Heart right ventricle (tissue), 16 donors: ENCODE results near the gene RNF31. TPM values are rescaled to one million over a fixed set of nuclear protein-coding genes. Genes with fewer than 3 reads are reported as not detected.

ENCODE experiments used
- ATAC-seq, 8 donors: fragments of 200-7000 bp; cut with Tn5 transposase; one replicate each; pipeline ENCODE4 v1.9.1; 2020; ENCODE audit warnings: mild to moderate bottlenecking in 8 of 8, moderate library complexity in 8 of 8, moderate number of reproducible peaks in 1 of 8
- DNase-seq, 2 donors: peaks; one replicate each; pipeline ENCODE4 v3.0.0-alpha.2; 2020
- H3K27ac ChIP-seq, 10 donors: fragments of 200-600 bp; sonication (generic) in 2 of 10; one replicate each; pipeline versions ENCODE4 v1.5.0 to v1.8.0; 2020 to 2022; ENCODE audit warnings: mild to moderate bottlenecking in 3 of 10
- H3K27me3 ChIP-seq, 7 donors: fragments of 200-600 bp; one replicate each; pipeline ENCODE4 v1.8.0; 2021 to 2022; ENCODE audit warnings: mild to moderate bottlenecking in 2 of 7
- H3K36me3 ChIP-seq, 9 donors: fragments of 200-600 bp; sonication (generic) in 1 of 9; one replicate each; pipeline versions ENCODE4 v1.5.0 to v1.8.0; 2020 to 2022; ENCODE audit warnings: mild to moderate bottlenecking in 2 of 9
- H3K4me1 ChIP-seq, 9 donors: fragments of 200-600 bp; sonication (generic) in 1 of 9; one replicate each; pipeline versions ENCODE4 v1.5.0 to v1.8.0; 2020 to 2022; ENCODE audit warnings: mild to moderate bottlenecking in 4 of 9
- H3K4me3 ChIP-seq, 10 donors: fragments of 200-600 bp; sonication (generic) in 2 of 10; one replicate each; pipeline versions ENCODE4 v1.5.0 to v1.8.0; 2020 to 2022; ENCODE audit warnings: mild to moderate bottlenecking in 7 of 10, moderate library complexity in 2 of 10
- H3K9me3 ChIP-seq, 11 donors: fragments of 200-600 bp in 10 of 11; sonication (generic) in 2 of 11; one replicate each; pipeline versions ENCODE4 v1.5.0 to v1.8.0; 2013 to 2022; ENCODE audit warnings: mild to moderate bottlenecking in 2 of 11, control low read depth in 1 of 11, moderate library complexity in 1 of 11
- WGBS, 2 donors: extraction: QIAGEN DNeasy Blood & Tissue Kit; methylation state at CpG; one replicate each; pipeline ENCODE4 v1.1.7; 2013; ENCODE audit warnings: inconsistent platforms in 1 of 2; 5-methylcytosine and 5-hydroxymethylcytosine counted together
- intact Hi-C, 10 donors: fragments of 100-400 bp; cut with DNase I; formaldehyde crosslinking; loops; one replicate each; pipeline versions ENCODE4 v1.11.1 to v1.14.2; 2022
- polyA plus RNA-seq, 2 donors: library from polyadenylated mRNA; stranded (reverse); fragments of 200-250 nt; gene quantifications; one replicate each; pipeline ENCODE4 v1.2.3, GENCODE V29; 2013
- total RNA-seq, 10 donors: library from RNA; stranded (reverse); fragmentation: NEBNext Ultra II Directional in 3 of 10; extraction: Animal tissue kit (Norgen Biotek cat#: 25700) in 3 of 10; gene quantifications; one replicate each; pipeline versions ENCODE4 v1.2.1 to v1.2.4, GENCODE V29; 2021 to 2023
- TF ChIP-seq, protein P1 (sequence below), 9 donors: fragments of 200-600 bp; sonication (generic) in 2 of 9; IDR thresholded peaks; one replicate each; pipeline versions ENCODE4 v1.5.0 to v1.8.0; 2021 to 2022; ENCODE audit warnings: antibody characterized with exemption in 9 of 9, mild to moderate bottlenecking in 5 of 9, moderate library complexity in 1 of 9
- donor health status: Arrhythmogenic right ventricular cardiomyopathy.
- donor health status: ischemic (EF 13 %, LVEDD 7.1; RV severe dilation, severe dysfunction).
- donor health status: healthy with polysubstance abuse.
- donor health status: DM: no; HTN: yes; CAD: no.
- donor health status: DM: no; HTN: no; CAD: no.
- donor health status: ischemic (EF 25% LVEDD 6.9; RV normal size, moderate dysfunction).
- donor health status: ischemic (EF 25% LVEDD 5.7; RV mildly dilated, moderate dysfunction).
- donor health status: healthy.
- donor health status: DM: yes; HTN: yes; CAD: no.
- donor health status: Ischemic cardiomyopathy.
- donor health status: ischemic (EF 35%, LVEDD 5.7; RV mildly dilated, moderate dysfunction).
- donor health status: nonischemic (EF 11% LVEDD 7.7; RV severe dilation, severe dysfunction).
- donor health status: DM: yes; HTN: yes; CAD: no.
- donor health status: PGD.
- donor health status: ischemic (EF 29% LVEDD 5.4; RV normal size, mild dysfunction).
- donor health status: nonischemic (EF 23%, LVEDD 6.1; RV moderate dilation, normal function).

RNF31 gene
- total and polyA plus RNA-seq, 12 donors = 27.5 to 92.9 (median 35.7) TPM

DNA sequence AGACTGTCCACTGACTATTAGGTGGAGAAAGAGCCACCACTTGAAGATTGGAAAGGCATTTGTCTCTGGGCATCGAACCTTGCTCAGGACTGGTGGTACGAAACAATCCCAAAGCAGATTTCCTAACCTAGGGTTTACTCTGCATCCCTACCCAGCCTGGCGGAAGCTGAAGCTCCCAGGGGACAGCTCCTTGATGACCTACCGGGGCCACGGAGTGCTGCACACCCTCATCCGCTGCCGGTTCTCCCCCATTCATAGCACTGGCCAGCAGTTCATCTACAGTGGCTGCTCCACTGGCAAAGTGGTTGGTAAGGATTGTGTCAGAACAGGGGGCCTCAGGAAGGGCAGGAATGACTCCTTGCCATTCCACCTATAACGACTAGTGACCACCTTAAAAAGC is 26.1 kb upstream of the RNF31 start:
- DNase-seq (no peak), ATAC-seq (no peak)
- Histone ChIP-seq H3K4me1 (peaks cover 0 to 12% (median 5%) of the 10 kb centered on the region in 9 donors), H3K9me3 (no peaks in the 10 kb centered on the region), H3K27me3 (no peaks in the 10 kb centered on the region), H3K4me3 (no peak overlapping the region), H3K36me3 (peaks cover 0 to 84% (median 61%) of the 10 kb centered on the region in 9 donors), H3K27ac (no peak overlapping the region)
- TF ChIP-seq, protein P1, sequence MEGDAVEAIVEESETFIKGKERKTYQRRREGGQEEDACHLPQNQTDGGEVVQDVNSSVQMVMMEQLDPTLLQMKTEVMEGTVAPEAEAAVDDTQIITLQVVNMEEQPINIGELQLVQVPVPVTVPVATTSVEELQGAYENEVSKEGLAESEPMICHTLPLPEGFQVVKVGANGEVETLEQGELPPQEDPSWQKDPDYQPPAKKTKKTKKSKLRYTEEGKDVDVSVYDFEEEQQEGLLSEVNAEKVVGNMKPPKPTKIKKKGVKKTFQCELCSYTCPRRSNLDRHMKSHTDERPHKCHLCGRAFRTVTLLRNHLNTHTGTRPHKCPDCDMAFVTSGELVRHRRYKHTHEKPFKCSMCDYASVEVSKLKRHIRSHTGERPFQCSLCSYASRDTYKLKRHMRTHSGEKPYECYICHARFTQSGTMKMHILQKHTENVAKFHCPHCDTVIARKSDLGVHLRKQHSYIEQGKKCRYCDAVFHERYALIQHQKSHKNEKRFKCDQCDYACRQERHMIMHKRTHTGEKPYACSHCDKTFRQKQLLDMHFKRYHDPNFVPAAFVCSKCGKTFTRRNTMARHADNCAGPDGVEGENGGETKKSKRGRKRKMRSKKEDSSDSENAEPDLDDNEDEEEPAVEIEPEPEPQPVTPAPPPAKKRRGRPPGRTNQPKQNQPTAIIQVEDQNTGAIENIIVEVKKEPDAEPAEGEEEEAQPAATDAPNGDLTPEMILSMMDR (IDR thresholded peaks at IDR 0.05) = no peak
- intact Hi-C loops = no loop called here
- WGBS, 2 donors = 93 to 96% methylated on average over 8 of the region's 8 CpGs

DNA sequence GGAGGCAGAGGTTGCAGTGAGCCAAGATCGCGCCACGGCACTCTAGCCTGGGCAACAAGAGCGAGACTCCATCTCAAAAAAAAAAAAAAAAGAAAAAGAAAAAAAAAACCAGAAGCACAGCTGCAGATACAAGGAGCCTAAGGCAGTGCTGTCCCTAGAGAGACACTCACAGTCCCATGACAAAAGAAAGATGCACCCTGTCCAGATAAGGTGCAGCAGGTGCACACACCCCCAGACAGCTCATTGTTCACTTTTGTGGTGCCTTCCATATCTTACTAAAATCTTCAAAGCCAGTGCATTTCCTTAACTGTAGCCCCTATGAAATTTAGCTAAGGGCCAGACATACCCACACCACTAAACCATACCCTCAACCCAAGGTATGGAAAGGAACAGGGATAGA is 24.9 kb upstream of the RNF31 start:
- 98 to 99% methylated on average over 4 of the region's 4 CpGs for WGBS, 2 donors
- H3K4me3 ChIP-seq = no peak overlapping the region
- peaks cover 0 to 75% (median 56%) of the 10 kb centered on the region in 9 donors for H3K36me3 ChIP-seq
- DNase-seq (no peak), ATAC-seq (peak in 1 of 8 donors; percentile 6)
- TF ChIP-seq, protein P1 (IDR thresholded peaks at IDR 0.05) = no peak
- no peaks in the 10 kb centered on the region for H3K27me3 ChIP-seq
- intact Hi-C loops = no loop called here
- no peak overlapping the region for H3K27ac ChIP-seq
- H3K9me3 ChIP-seq = no peaks in the 10 kb centered on the region
- H3K4me1 ChIP-seq = no peaks in the 10 kb centered on the region

DNA sequence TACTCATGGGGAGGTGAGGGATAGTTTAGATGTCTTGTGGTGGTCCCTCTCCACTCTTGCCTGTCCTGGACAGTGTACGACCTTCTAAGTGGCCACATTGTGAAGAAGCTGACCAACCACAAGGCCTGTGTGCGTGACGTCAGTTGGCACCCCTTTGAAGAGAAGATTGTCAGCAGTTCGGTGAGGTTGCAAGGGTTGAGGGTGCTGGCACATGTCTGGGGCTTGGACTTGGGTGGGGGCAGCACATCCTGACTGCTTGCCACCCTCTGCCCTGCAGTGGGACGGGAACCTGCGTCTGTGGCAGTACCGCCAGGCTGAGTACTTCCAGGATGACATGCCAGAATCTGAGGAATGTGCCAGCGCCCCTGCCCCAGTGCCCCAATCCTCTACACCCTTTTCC is 24.4 kb upstream of the RNF31 start:
- intact Hi-C loops = no loop called here
- TF ChIP-seq, protein P1 (IDR thresholded peaks at IDR 0.05) = no peak
- WGBS, 2 donors = 69 to 80% methylated on average over 8 of the region's 8 CpGs
- H3K27me3 ChIP-seq = no peaks in the 10 kb centered on the region
- H3K9me3 ChIP-seq = no peaks in the 10 kb centered on the region
- ATAC-seq (peak in 3 of 8 donors; percentile 4 to 24 (median 21)), DNase-seq (no peak)
- no peak overlapping the region for H3K4me3 ChIP-seq
- peak overlapping the region in 1 of 10 donors; percentile 11 for H3K27ac ChIP-seq
- H3K4me1 ChIP-seq = no peaks in the 10 kb centered on the region
- peaks cover 0 to 70% (median 51%) of the 10 kb centered on the region in 9 donors for H3K36me3 ChIP-seq

DNA sequence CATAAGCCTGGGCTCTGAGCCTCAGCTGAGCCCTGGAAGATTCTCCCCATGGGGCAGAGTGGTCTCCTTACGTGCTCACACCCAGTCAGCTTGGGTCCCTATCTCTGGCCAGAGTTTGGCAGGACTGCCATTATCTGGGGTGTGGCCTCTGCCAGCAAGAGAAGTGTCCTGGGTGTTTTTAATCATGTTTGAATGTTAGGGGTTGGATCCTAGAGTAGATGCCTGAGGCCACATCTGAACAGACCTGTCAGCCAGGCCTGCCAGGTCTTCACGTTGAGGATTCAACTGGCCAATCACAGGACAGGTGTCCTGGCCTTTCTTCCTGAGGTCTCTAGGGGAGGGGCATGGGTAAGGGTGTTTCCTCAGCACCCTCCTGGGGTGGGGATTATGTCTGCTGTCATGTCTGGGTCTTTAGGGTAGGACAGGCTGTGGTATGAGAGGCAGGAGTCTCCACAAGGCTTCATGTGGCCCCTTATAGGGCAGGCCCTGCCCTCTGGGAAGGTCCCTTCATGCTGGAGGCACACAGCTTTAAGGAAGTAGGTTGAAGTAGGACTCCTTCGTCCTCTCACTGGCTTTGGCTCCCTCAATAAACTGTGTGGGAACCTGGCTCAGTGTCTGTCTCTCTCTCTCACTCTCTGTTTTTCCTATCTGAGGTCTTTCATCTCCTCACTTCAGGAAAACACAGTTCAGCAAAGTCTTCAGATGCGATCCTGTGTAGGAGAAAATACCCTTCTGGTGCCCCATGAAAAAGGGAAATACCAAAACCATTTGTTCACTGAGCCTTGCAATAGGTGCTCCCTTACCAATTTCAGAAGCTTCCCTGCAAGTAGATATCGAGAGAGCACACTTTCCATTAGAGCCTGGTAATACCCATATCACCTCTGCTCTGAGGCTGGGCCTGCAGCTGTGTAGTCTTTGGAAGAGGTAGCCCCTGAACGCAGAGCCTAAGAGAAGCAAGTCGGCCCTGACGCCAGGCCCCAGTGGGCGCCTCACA is 23.6 kb upstream of the RNF31 start:
- H3K4me3 ChIP-seq = no peak overlapping the region
- H3K27me3 ChIP-seq = no peaks in the 10 kb centered on the region
- TF ChIP-seq, protein P1 (IDR thresholded peaks at IDR 0.05) = no peak
- DNase-seq (no peak), ATAC-seq (peak in 3 of 8 donors; percentile 8 to 41 (median 12))
- 80 to 85% methylated on average over 9 of the region's 9 CpGs for WGBS, 2 donors
- H3K27ac ChIP-seq = peak overlapping the region in 1 of 10 donors; percentile 11
- intact Hi-C loops = no loop called here
- H3K36me3 ChIP-seq = peaks cover 0 to 62% (median 43%) of the 10 kb centered on the region in 9 donors
- H3K9me3 ChIP-seq = no peaks in the 10 kb centered on the region
- H3K4me1 ChIP-seq = no peaks in the 10 kb centered on the region
